Upper lobe of left lung (tissue), 6 donors: ENCODE results near the gene PLGRKT. TPM values are rescaled to one million over a fixed set of nuclear protein-coding genes. Genes with fewer than 3 reads are reported as not detected.
"Not testable (repeated sequence)": the region's sequence is repeated elsewhere in the genome, so short reads cannot be mapped to it uniquely, and the experiment has no call there.

Experiments used
- ATAC-seq, 2 donors: fragments of 200-7000 bp; cut with Tn5 transposase; one replicate each; pipeline ENCODE4 v1.9.1; 2022; ENCODE audit warnings: mild to moderate bottlenecking in 2 of 2, moderate library complexity in 2 of 2; ENCODE audit not compliant: low FRiP score in 2 of 2
- DNase-seq, 2 donors: peaks; one replicate each; pipeline ENCODE4 v3.0.0-alpha.2; 2019 to 2020
- H3K27ac ChIP-seq, 4 donors: fragments of 200-600 bp; sonication (generic); one replicate each; pipeline ENCODE4 v1.5.1; 2016 to 2019
- H3K27me3 ChIP-seq, 4 donors: fragments of 200-600 bp; sonication (generic); one replicate each; pipeline ENCODE4 v1.5.1; 2017 to 2019
- H3K36me3 ChIP-seq, 4 donors: fragments of 200-600 bp; sonication (generic); one replicate each; pipeline ENCODE4 v1.5.1; 2016 to 2019
- H3K4me1 ChIP-seq, 4 donors: fragments of 200-600 bp; sonication (generic); one replicate each; pipeline ENCODE4 v1.5.1; 2018 to 2019
- H3K4me3 ChIP-seq, 4 donors: fragments of 200-600 bp; sonication (generic); one replicate each; pipeline ENCODE4 v1.5.1; 2017 to 2019; ENCODE audit warnings: mild to moderate bottlenecking in 2 of 4, moderate library complexity in 1 of 4
- H3K9me3 ChIP-seq, 4 donors: fragments of 200-600 bp; sonication (generic); one replicate each; pipeline ENCODE4 v1.5.1; 2018 to 2019
- EP300 ChIP-seq, 4 donors: sonication (generic); formaldehyde crosslinking; IDR thresholded peaks; one replicate each; pipeline ENCODE4 v1.5.1; 2017; ENCODE audit warnings: antibody characterized with exemption in 4 of 4, control low read depth in 2 of 4
- POLR2A ChIP-seq, 4 donors: fragments of 450-650 bp; IDR thresholded peaks; one replicate each; pipeline ENCODE4 v1.5.1; 2016 to 2017; ENCODE audit warnings: antibody characterized with exemption in 4 of 4, mild to moderate bottlenecking in 2 of 4
- POLR2AphosphoS5 ChIP-seq, 2 donors: sonication (generic); formaldehyde crosslinking; IDR thresholded peaks; one replicate each; pipeline ENCODE4 v1.5.1; 2017; ENCODE audit warnings: antibody characterized with exemption in 2 of 2
- WGBS, 2 donors: methylation state at CpG; one replicate each; pipeline ENCODE4 v1.1.5; 2017 to 2018; 5-methylcytosine and 5-hydroxymethylcytosine counted together
- total RNA-seq, 6 donors: library from RNA; depleted of rRNA in 4 of 6; stranded (reverse); fragments of >200 nt in 4 of 6; gene quantifications; one replicate each; pipeline versions ENCODE4 v1.1.0 to v1.2.1, GENCODE V29; 2016 to 2021
- TF ChIP-seq, protein P1 (sequence below), 6 experiments: fragments of 450-650 bp in 4 of 6; fragments of 200-600 bp in 2 of 6; sonication (generic) in 2 of 6; IDR thresholded peaks; one replicate each; pipeline ENCODE4 v1.5.1; 2016 to 2019; ENCODE audit warnings: antibody characterized with exemption in 6 of 6
- donor health status: DM: no; HTN: no; CAD: no; lungs with moderate emphysema.
- donor health status: DM: no; HTN: yes; CAD: no; lungs with severe emphysema.

PLGRKT gene
- total RNA-seq, 6 donors from 2014 or later: 3.1 to 19.3 (median 14.4) TPM

DNA sequence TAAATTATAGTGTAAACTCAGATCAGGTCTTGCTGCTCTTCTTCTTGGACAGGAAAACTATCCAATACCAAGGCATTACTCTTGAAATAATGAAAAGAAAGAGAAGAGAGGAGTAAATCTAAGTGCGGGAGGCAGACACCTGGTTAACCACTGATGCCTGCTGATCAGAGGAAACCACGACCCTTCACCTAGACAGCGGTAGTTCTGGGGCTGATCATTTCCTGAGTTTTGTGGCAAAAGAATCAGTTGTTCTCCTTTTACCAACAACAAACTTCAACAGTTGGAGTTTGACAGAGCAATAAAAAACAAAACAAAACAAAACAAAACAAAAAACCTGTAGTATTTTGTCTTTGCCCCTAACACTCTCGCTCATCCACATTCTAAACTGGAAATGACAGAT lies 101.0 kb downstream of the PLGRKT start:
- no peak for ATAC-seq
- Histone ChIP-seq H3K4me1 (peaks cover 0 to 4% (median 1%) of the 10 kb centered on the region in 4 donors), H3K9me3 (no peaks in the 10 kb centered on the region), H3K36me3 (no peaks in the 10 kb centered on the region), H3K27ac (no peak overlapping the region), H3K4me3 (no peak overlapping the region), H3K27me3 (no peaks in the 10 kb centered on the region)
- TF ChIP-seq, protein P1, sequence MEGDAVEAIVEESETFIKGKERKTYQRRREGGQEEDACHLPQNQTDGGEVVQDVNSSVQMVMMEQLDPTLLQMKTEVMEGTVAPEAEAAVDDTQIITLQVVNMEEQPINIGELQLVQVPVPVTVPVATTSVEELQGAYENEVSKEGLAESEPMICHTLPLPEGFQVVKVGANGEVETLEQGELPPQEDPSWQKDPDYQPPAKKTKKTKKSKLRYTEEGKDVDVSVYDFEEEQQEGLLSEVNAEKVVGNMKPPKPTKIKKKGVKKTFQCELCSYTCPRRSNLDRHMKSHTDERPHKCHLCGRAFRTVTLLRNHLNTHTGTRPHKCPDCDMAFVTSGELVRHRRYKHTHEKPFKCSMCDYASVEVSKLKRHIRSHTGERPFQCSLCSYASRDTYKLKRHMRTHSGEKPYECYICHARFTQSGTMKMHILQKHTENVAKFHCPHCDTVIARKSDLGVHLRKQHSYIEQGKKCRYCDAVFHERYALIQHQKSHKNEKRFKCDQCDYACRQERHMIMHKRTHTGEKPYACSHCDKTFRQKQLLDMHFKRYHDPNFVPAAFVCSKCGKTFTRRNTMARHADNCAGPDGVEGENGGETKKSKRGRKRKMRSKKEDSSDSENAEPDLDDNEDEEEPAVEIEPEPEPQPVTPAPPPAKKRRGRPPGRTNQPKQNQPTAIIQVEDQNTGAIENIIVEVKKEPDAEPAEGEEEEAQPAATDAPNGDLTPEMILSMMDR (IDR thresholded peaks at IDR 0.05): no peak
- no peak for TF ChIP-seq EP300 (IDR thresholded peaks at IDR 0.05)
- no peak for TF ChIP-seq POLR2A (IDR thresholded peaks at IDR 0.05)
- TF ChIP-seq POLR2AphosphoS5 (IDR thresholded peaks at IDR 0.05): no peak
- DNase-seq: no peak
- 65 to 74% methylated on average over 4 of the region's 4 CpGs for WGBS, 2 donors

DNA sequence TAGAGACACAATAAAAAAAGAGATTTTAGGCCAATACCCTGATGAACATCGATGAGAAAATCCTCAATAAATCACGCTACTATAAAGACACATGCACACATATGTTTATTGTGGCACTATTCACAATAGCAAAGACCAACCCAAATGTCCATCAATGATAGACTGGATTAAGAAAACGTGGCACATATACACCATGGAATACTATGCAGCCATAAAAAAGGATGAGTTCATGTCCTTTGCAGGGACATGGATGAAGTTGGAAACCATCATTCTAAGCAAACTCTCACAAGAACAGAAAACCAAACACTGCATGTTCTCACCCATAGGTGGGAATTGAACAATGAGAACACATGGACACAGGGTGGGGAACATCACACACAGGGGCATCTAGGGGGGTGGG lies 106.4 kb downstream of the PLGRKT start:
- WGBS, 2 donors: 81 to 92% methylated on average over 3 of the region's 3 CpGs
- H3K4me1 ChIP-seq, H3K27me3 ChIP-seq, H3K36me3 ChIP-seq, H3K27ac ChIP-seq, DNase-seq, H3K4me3 ChIP-seq, ATAC-seq, H3K9me3 ChIP-seq: not testable (repeated sequence)

DNA sequence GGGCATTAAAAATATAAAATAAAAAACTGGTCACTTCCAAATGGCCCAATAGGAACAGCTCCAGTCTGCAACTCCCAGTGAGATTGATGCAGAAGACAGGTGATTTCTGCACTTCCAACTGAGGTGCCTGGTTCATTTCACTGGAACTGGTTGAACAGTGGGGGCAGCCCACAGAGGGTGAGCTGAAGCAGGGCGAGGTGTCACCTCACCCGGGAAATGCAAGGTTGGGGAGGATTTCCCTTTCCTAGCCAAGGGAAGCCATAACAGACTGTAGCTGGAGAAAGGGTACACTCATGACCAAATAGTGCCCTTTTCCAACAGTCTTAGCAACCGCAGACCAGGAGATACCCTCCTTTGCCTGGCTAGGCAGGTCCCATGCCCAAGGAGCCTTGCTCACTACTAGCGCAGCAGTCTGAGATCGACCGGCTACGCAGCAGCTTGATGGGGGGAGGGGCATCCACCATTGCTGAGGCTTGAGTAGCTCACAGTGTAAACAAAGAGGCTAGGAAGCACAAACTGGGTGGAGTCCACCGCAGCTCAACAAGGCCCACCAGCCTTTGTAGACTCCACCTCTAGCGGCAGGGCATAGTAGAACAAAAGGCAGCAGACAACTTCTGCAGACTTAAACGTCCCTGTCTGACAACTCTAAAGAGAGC lies 110.7 kb downstream of the PLGRKT start:
- no peaks in the 10 kb centered on the region for H3K4me1 ChIP-seq
- WGBS, 2 donors: 46 to 70% methylated on average over 6 to 10 of the region's 10 CpGs
- no peaks in the 10 kb centered on the region for H3K27me3 ChIP-seq
- DNase-seq (peak in 1 of 2 donors; percentile 82), ATAC-seq (peak; percentile 24 to 76)
- no peaks in the 10 kb centered on the region for H3K36me3 ChIP-seq
- TF ChIP-seq POLR2A (IDR thresholded peaks at IDR 0.05): peak in 1 of 4 donors; percentile 27
- TF ChIP-seq, protein P1 (IDR thresholded peaks at IDR 0.05): peak in 1 of 6 experiments; percentile 33
- no peak for TF ChIP-seq POLR2AphosphoS5 (IDR thresholded peaks at IDR 0.05)
- TF ChIP-seq EP300 (IDR thresholded peaks at IDR 0.05): no peak
- H3K9me3 ChIP-seq: no peaks in the 10 kb centered on the region
- H3K4me3 ChIP-seq: peak overlapping the region in 2 of 4 donors; percentile 9 to 26
- H3K27ac ChIP-seq: no peak overlapping the region

DNA sequence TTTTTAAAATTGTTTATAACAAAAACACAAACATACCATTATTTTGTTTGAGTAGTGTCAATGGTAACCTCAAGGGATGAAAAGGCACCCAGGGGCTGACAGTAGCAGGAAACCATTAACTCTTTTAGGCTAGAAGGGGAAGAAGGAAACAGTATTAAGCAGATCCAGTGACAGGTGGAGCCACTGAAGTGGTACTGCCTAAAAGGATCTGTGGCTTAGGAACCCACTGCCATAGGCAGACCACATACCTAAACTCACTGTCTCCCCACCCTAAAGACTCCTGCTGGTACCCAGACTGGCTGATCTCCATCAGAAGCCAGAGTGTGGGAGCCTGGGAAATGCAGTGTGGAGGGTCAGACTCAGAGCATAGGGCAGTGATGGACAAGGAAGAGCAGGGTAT lies 111.5 kb downstream of the PLGRKT start:
- no peaks in the 10 kb centered on the region for H3K36me3 ChIP-seq
- H3K27me3 ChIP-seq: no peaks in the 10 kb centered on the region
- H3K27ac ChIP-seq: no peak overlapping the region
- no peak for DNase-seq
- no peaks in the 10 kb centered on the region for H3K9me3 ChIP-seq
- TF ChIP-seq POLR2AphosphoS5 (IDR thresholded peaks at IDR 0.05) (no peak), POLR2A (IDR thresholded peaks at IDR 0.05) (no peak), EP300 (IDR thresholded peaks at IDR 0.05) (no peak)
- TF ChIP-seq, protein P1 (IDR thresholded peaks at IDR 0.05): no peak
- H3K4me1 ChIP-seq: no peaks in the 10 kb centered on the region
- no peak for ATAC-seq
- no peak overlapping the region for H3K4me3 ChIP-seq

DNA sequence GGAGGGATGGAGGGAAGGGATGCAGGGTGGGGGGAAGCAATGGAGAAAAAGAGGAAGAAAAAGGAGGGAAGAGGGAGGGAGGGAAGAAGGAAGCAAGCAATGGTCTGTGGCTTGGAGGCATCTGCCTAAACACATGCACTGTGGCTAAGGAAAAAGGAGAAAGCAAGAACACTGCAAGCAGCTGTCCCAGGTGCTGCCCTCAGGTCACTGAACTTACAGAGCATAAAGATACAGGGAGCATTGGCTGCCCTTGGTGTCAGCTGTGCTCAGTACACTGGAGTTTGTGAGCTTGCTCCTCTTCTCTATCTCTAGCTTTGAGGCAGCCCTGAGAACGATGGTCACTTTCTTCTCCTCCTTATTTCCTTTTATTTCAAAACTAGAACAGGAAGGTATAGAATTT lies 116.1 kb downstream of the PLGRKT start:
- H3K4me1 ChIP-seq, H3K4me3 ChIP-seq, H3K36me3 ChIP-seq, H3K27me3 ChIP-seq, H3K27ac ChIP-seq, ATAC-seq, DNase-seq, H3K9me3 ChIP-seq: not testable (repeated sequence)
- WGBS, 2 donors: 65 to 70% methylated on average over 1 of the region's 1 CpG

DNA sequence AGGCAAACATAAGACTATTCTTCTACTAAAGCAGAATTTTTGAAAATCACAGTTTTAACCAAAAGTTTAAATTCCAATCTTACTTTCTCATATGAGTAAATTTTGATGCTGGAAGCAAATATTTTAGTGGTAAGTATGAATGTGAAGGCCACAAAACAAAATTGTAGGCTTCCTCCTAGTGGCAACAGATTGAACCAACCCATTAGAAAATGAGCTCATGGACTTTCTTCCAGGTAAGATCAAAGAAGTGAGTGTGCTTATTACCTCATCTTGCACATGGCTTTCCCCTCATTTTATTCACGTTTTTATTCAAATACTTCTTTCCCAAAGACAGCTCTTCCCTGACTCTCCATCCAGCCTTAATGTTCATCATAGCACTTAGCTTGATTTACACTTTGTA lies 116.7 kb downstream of the PLGRKT start:
- no peak overlapping the region for H3K27ac ChIP-seq
- TF ChIP-seq POLR2AphosphoS5 (IDR thresholded peaks at IDR 0.05): no peak
- WGBS, 2 donors: 27 to 37% methylated on average over 1 of the region's 1 CpG
- no peaks in the 10 kb centered on the region for H3K36me3 ChIP-seq
- H3K4me1 ChIP-seq: no peaks in the 10 kb centered on the region
- H3K27me3 ChIP-seq: no peaks in the 10 kb centered on the region
- no peaks in the 10 kb centered on the region for H3K9me3 ChIP-seq
- ATAC-seq (no peak), DNase-seq (no peak)
- H3K4me3 ChIP-seq: no peak overlapping the region

DNA sequence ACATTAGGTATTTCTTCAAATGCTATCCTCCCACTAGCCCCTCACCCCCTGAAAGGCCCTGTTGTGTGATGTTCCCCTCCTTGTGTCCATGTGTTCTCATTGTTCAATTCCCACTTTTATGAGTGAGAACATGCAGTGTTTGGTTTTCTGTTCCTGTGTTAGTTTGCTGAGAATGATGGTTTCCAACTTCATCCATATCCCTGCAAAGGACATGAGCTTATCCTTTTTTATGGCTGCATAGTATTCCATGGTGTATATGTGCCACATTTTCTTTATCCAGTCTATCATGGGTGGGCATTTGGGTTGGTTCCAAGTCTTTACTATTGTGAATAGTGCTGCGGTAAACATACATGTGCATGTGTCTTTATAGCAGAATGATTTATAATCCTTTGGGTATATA lies 121.3 kb downstream of the PLGRKT start:
- H3K27ac ChIP-seq, H3K27me3 ChIP-seq, H3K4me1 ChIP-seq, DNase-seq, H3K4me3 ChIP-seq, ATAC-seq, H3K36me3 ChIP-seq: not testable (repeated sequence)
- peaks cover 0 to 14% (median 6%) of the 10 kb centered on the region in 4 donors for H3K9me3 ChIP-seq
- WGBS, 2 donors: 95 to 96% methylated on average over 1 of the region's 1 CpG
